ENCODE results near the gene GLDC. TPM values are rescaled to one million over a fixed set of nuclear protein-coding genes. Genes with fewer than 3 reads are reported as not detected.

GLDC gene
- total RNA-seq, 1 experiment from 2014 or later: 145 TPM

- TF ChIP-seq ATF2 (CRISPR knock-in tag; IDR thresholded peaks at IDR 0.05; ENCODE audit: borderline replicate concordance, low read depth) (no peak), ZNF317 (CRISPR knock-in tag; IDR thresholded peaks at IDR 0.05; ENCODE audit: borderline replicate concordance, low read depth) (no peak), ZNF219 (CRISPR knock-in tag; IDR thresholded peaks at IDR 0.05; ENCODE audit: borderline replicate concordance) (no peak), ZSCAN18 (CRISPR knock-in tag; IDR thresholded peaks at IDR 0.05) (no peak), ZNF423 (CRISPR knock-in tag; IDR thresholded peaks at IDR 0.05) (no peak), ZNF671 (CRISPR knock-in tag; IDR thresholded peaks at IDR 0.05) (no peak), STAT6 (CRISPR knock-in tag; conservative IDR thresholded peaks at IDR 0.05; ENCODE audit: low read depth) (no peak), ZMAT4 (CRISPR knock-in tag; IDR thresholded peaks at IDR 0.05) (no peak), FOXP1 (CRISPR knock-in tag; IDR thresholded peaks at IDR 0.05; ENCODE audit: borderline replicate concordance) (0 out of 2 replicates have a peak, but pooled peaks have one; percentile 30), NR3C1 (CRISPR knock-in tag; conservative IDR thresholded peaks at IDR 0.05; ENCODE audit: low read depth) (no peak), SOX15 (CRISPR knock-in tag; IDR thresholded peaks at IDR 0.05) (no peak), OVOL2 (CRISPR knock-in tag; IDR thresholded peaks at IDR 0.05; ENCODE audit: borderline replicate concordance) (no peak), CTCF (IDR thresholded peaks at IDR 0.05) (no peak), ZNF512 (CRISPR knock-in tag; IDR thresholded peaks at IDR 0.05; ENCODE audit: borderline replicate concordance) (no peak), GRHL2 (CRISPR knock-in tag; IDR thresholded peaks at IDR 0.05; ENCODE audit: insufficient replicate concordance, severe bottlenecking) (no peak), MAX (CRISPR knock-in tag; IDR thresholded peaks at IDR 0.05) (peak; percentile 63), E2F1 (CRISPR knock-in tag; IDR thresholded peaks at IDR 0.05) (no peak), ELF4 (CRISPR knock-in tag; IDR thresholded peaks at IDR 0.05; ENCODE audit: low read depth) (no peak), NFYB (CRISPR knock-in tag; conservative IDR thresholded peaks at IDR 0.05; ENCODE audit: low read depth) (peak; percentile 56), E2F5 (CRISPR knock-in tag; IDR thresholded peaks at IDR 0.05) (peak; percentile 37; the same call in 1 of the 2 replicates), USF1 (CRISPR knock-in tag; IDR thresholded peaks at IDR 0.05) (no peak; the same call in 1 of the 2 replicates), ATF3 (CRISPR knock-in tag; conservative IDR thresholded peaks at IDR 0.05) (no peak), NR1H2 (CRISPR knock-in tag; IDR thresholded peaks at IDR 0.05) (no peak), ZNF121 (CRISPR knock-in tag; IDR thresholded peaks at IDR 0.05) (no peak)
These were observed at the start of gene GLDC (continued) for GRCh38 chr9:6645355-6646292.

All from WTC11 (cell line).